ENCODE data around the gene LCN6. TPM values are rescaled to one million over a fixed set of nuclear protein-coding genes. Genes with fewer than 3 reads are reported as not detected.

LCN6 gene
- total and polyA plus RNA-seq, 9 of the 15 experiments (the other 6 are each of a cell fraction or from before 2014, with no cell fraction given), result 0.10 to 0.45 (median 0.37) TPM; not detected in 5

- FAIRE-seq, result no peak
- TF ChIP-seq ETS2 (tag; IDR thresholded peaks at IDR 0.05; ENCODE audit: borderline replicate concordance, poor library complexity, severe bottlenecking) (no peak), DLX4 (CRISPR knock-in tag; IDR thresholded peaks at IDR 0.05) (no peak), ESRRB (CRISPR knock-in tag; IDR thresholded peaks at IDR 0.05; ENCODE audit: borderline replicate concordance) (no peak), MBD1 (CRISPR knock-in tag; IDR thresholded peaks at IDR 0.05) (no peak), SMARCA4 (IDR thresholded peaks at IDR 0.05) (no peak), TFE3 (CRISPR knock-in tag; IDR thresholded peaks at IDR 0.05) (no peak), TBP (optimal IDR thresholded peaks at IDR 0.05; ENCODE audit: low read depth, low read length) (no peak), RBM15 (IDR thresholded peaks at IDR 0.05; ENCODE audit: insufficient read depth, low read length) (no peak), RREB1 (CRISPR knock-in tag; IDR thresholded peaks at IDR 0.05) (no peak), MEF2D (tag; conservative IDR thresholded peaks at IDR 0.05; ENCODE audit: low read depth) (no peak), ZNF134 (CRISPR knock-in tag; conservative IDR thresholded peaks at IDR 0.05) (no peak)
Measured at GRCh38 chr9:136694872-136695247, 53.5 kb downstream of the LCN6 start.

More at GRCh38 chr9:136694872-136695247, 53.5 kb downstream of the LCN6 start:
- Histone ChIP-seq H3K4me1 (replicated peaks in 1 of 2; ENCODE audit: control insufficient read depth in 2 of 2, insufficient read depth in 2 of 2, low read length in 2 of 2) (peaks cover 9 to 74% of the 10 kb centered on the region in 2 experiments; a peak in 4 of 5 replicates), H3K4me2 (ENCODE audit: insufficient read depth, low read length) (no peak overlapping the region), H3K4me3 (no peak overlapping the region), H3K9me3 (replicated peaks; ENCODE audit: control insufficient read depth, insufficient read depth, low read depth, low read length) (no peaks in the 10 kb centered on the region), H3K27me3 (ENCODE audit: control insufficient read depth in 2 of 2, insufficient read depth in 2 of 2, low read length in 2 of 2) (no peaks in the 10 kb centered on the region), H3K79me2 (ENCODE audit: control insufficient read depth, insufficient read depth, low read length) (no peaks in the 10 kb centered on the region), H4K20me1 (replicated peaks; ENCODE audit: control insufficient read depth, insufficient read depth, low read length) (no peaks in the 10 kb centered on the region), H3K9ac (ENCODE audit: insufficient read depth in 1 of 2, low read depth in 2 of 2, low read length in 2 of 2) (no peak overlapping the region), H3K36me3 (ENCODE audit: control insufficient read depth, insufficient read depth, low read length) (no peaks in the 10 kb centered on the region), H2AFZ (ENCODE audit: low read depth, low read length) (no peak overlapping the region), H3K27ac (ENCODE audit: extremely low read depth, low read depth, low read length) (no peak overlapping the region), H3K9me1 (ENCODE audit: control insufficient read depth, insufficient read depth, low read length) (no peaks in the 10 kb centered on the region)
- 53% methylated on average over 11 of the region's 11 CpGs for WGBS (ENCODE audit: insufficient coverage, low coverage, missing lambda C conversion rate)
- ChIA-PET CTCF (ENCODE audit: low intra/inter-chr PET ratio) (interaction anchor here (0.9 to 1.5 kb wide), 2 partner anchors 49 to 206 kb away, joined by 6 to 12 read pairs; no protein-coding TSS in a partner anchor), POLR2A (interaction anchor here (0.7 kb wide), 1 partner anchor 21 kb away, joined by 3 read pairs; no protein-coding TSS in a partner anchor)
- intact Hi-C loops (cut with micrococcal nuclease) (loop anchor here (5.0 kb wide), 2 partner anchors 48 to 208 kb away; no protein-coding TSS in a partner anchor), in situ Hi-C loops (cut with MboI) (no loop called here)
- no peak for ATAC-seq
- no peak for DNase-seq (ENCODE audit: extremely low read depth in 1 of 4, low spot score in 3 of 4)
- BruUV-seq (replicated peaks), result no TSS peak

Data from K562 (cell line).